ENCODE data around the gene GPR15.

The GPR15 gene

GRCh38 chr3:98532275-98532637 lies 478 bp downstream of the GPR15 start:
- no peak for DNase-seq

- no peak for DNase-seq
Observed at GRCh38 chr3:98532709-98533571, 1.2 kb downstream of the GPR15 start.

GRCh38 chr3:98534168-98534567 lies 2.4 kb downstream of the GPR15 start:
- no peak for DNase-seq

GRCh38 chr3:98534734-98535133 lies 3.0 kb downstream of the GPR15 start:
- DNase-seq: no peak

GRCh38 chr3:98536456-98537017 lies 4.8 kb downstream of the GPR15 start:
- DNase-seq: no peak

GRCh38 chr3:98540346-98540745 lies 8.6 kb downstream of the GPR15 start:
- DNase-seq: no peak

- no peak for DNase-seq
Observed at GRCh38 chr3:98541695-98542094, 9.9 kb downstream of the GPR15 start.

GRCh38 chr3:98542623-98543022 lies 10.8 kb downstream of the GPR15 start:
- no peak for DNase-seq

GRCh38 chr3:98545940-98546339 lies 14.2 kb downstream of the GPR15 start:
- no peak for DNase-seq

- no peak for DNase-seq
Observed at GRCh38 chr3:98548544-98548943, 16.8 kb downstream of the GPR15 start.

GRCh38 chr3:98550833-98551232 lies 19.1 kb downstream of the GPR15 start:
- DNase-seq: no peak

- DNase-seq: no peak
Observed at GRCh38 chr3:98551236-98551635, 19.5 kb downstream of the GPR15 start.

GRCh38 chr3:98551754-98552153 lies 20.0 kb downstream of the GPR15 start:
- DNase-seq: no peak

GRCh38 chr3:98552232-98553020 lies 20.6 kb downstream of the GPR15 start:
- DNase-seq: no peak

GRCh38 chr3:98553021-98553563 lies 21.3 kb downstream of the GPR15 start:
- no peak for DNase-seq

- no peak for DNase-seq
Observed at GRCh38 chr3:98553753-98554152, 22.0 kb downstream of the GPR15 start.

- DNase-seq: no peak
Observed at GRCh38 chr3:98554580-98554979, 22.8 kb downstream of the GPR15 start.

- no peak for DNase-seq
Observed at GRCh38 chr3:98555025-98555379, 23.2 kb downstream of the GPR15 start.

GRCh38 chr3:98556164-98557130 lies 24.7 kb downstream of the GPR15 start:
- DNase-seq: no peak

- DNase-seq: no peak
Observed at GRCh38 chr3:98557324-98558010, 25.7 kb downstream of the GPR15 start.

GRCh38 chr3:98558100-98558827 lies 26.5 kb downstream of the GPR15 start:
- DNase-seq: no peak
